Astrocyte (in vitro differentiated cells and primary cell): Measurements from ENCODE around the gene NKAIN2. TPM values are rescaled to one million over a fixed set of nuclear protein-coding genes. Genes with fewer than 3 reads are reported as not detected.

Experiments used
- DNase-seq: peaks from one replicate; pipeline ENCODE4 v3.0.0-alpha.2; 2010; ENCODE audit warnings: low read depth
- FAIRE-seq: peaks from 2 replicates; lab custom pipeline; 2011; peaks lifted over from hg19 to GRCh38; lab: Jason Lieb, UNC
- H2AFZ ChIP-seq: 2 replicates; pipeline ENCODE4 v1.6.0; 2012; ENCODE audit warnings: low read depth, low read length, inconsistent platforms
- H3K27ac ChIP-seq: 2 replicates; pipeline ENCODE4 v1.5.1; 2011; ENCODE audit warnings: low read depth, low read length, inconsistent platforms
- H3K27me3 ChIP-seq: 2 replicates; pipeline ENCODE4 v1.6.0; 2011; ENCODE audit warnings: low read length, inconsistent platforms; ENCODE audit not compliant: insufficient read depth
- H3K36me3 ChIP-seq: 2 replicates; pipeline ENCODE4 v1.5.1; 2011; ENCODE audit warnings: low read length, inconsistent platforms; ENCODE audit not compliant: insufficient read depth
- H3K4me1 ChIP-seq: 2 replicates; pipeline ENCODE4 v1.5.1; 2011; ENCODE audit warnings: low read length, inconsistent platforms; ENCODE audit not compliant: insufficient read depth
- H3K4me2 ChIP-seq: 2 replicates; pipeline ENCODE4 v1.6.0; 2012; ENCODE audit warnings: low read length, inconsistent platforms
- H3K4me3 ChIP-seq: 2 replicates; pipeline ENCODE4 v1.5.1; 2011; ENCODE audit warnings: low read depth, mild to moderate bottlenecking, low read length, inconsistent platforms; ENCODE audit not compliant: insufficient read depth
- H3K79me2 ChIP-seq: 2 replicates; pipeline ENCODE4 v1.6.0; 2012; ENCODE audit warnings: mild to moderate bottlenecking, low read length, inconsistent platforms; ENCODE audit not compliant: insufficient read depth
- H3K9ac ChIP-seq: 2 replicates; pipeline ENCODE4 v1.6.0; 2012; ENCODE audit warnings: mild to moderate bottlenecking, low read length, inconsistent platforms
- H3K9me3 ChIP-seq: 2 replicates; pipeline ENCODE4 v1.5.1; 2012; ENCODE audit warnings: low read depth, mild to moderate bottlenecking, low read length, inconsistent platforms; ENCODE audit not compliant: insufficient read depth
- H4K20me1 ChIP-seq: 2 replicates; pipeline ENCODE4 v1.6.0; 2012; ENCODE audit warnings: low read length, inconsistent platforms; ENCODE audit not compliant: insufficient read depth
- H3K27ac Mint-ChIP-seq: one replicate; pipeline ENCODE4 v1.8.0; 2021; ENCODE audit warnings: mild to moderate bottlenecking, mixed read lengths; ENCODE audit not compliant: unreplicated experiment
- H3K27me3 Mint-ChIP-seq: one replicate; pipeline ENCODE4 v1.8.0; 2021; ENCODE audit warnings: low read depth, mixed read lengths; ENCODE audit not compliant: unreplicated experiment
- H3K36me3 Mint-ChIP-seq: one replicate; pipeline ENCODE4 v1.8.0; 2021; ENCODE audit warnings: low read depth, mixed read lengths; ENCODE audit not compliant: unreplicated experiment
- H3K4me1 Mint-ChIP-seq: one replicate; pipeline ENCODE4 v1.8.0; 2021; ENCODE audit warnings: low read depth, mixed read lengths; ENCODE audit not compliant: unreplicated experiment
- H3K4me3 Mint-ChIP-seq: one replicate; pipeline ENCODE4 v1.8.0; 2021; ENCODE audit warnings: mild to moderate bottlenecking, moderate library complexity, mixed read lengths; ENCODE audit not compliant: unreplicated experiment
- H3K9me3 Mint-ChIP-seq: one replicate; pipeline ENCODE4 v1.8.0; 2021; ENCODE audit warnings: mild to moderate bottlenecking, mixed read lengths; ENCODE audit not compliant: unreplicated experiment
- CTCF ChIP-seq: IDR thresholded peaks from 2 replicates; pipeline ENCODE4 v1.5.1; 2011; ENCODE audit warnings: low read depth, mild to moderate bottlenecking, inconsistent platforms, low read length, moderate library complexity; ENCODE audit not compliant: insufficient read depth
- EZH2 ChIP-seq: IDR thresholded peaks from 2 replicates; pipeline ENCODE4 v1.6.1; 2012; ENCODE audit warnings: mild to moderate bottlenecking, low read length, inconsistent platforms; ENCODE audit not compliant: insufficient read depth
- total RNA-seq: library from RNA; stranded (reverse); gene quantifications from 2 replicates; pipeline ENCODE4 v1.2.1, GENCODE V29; 2021

NKAIN2 gene
- total RNA-seq, 1 donor from 2014 or later: 0.07 TPM

DNA sequence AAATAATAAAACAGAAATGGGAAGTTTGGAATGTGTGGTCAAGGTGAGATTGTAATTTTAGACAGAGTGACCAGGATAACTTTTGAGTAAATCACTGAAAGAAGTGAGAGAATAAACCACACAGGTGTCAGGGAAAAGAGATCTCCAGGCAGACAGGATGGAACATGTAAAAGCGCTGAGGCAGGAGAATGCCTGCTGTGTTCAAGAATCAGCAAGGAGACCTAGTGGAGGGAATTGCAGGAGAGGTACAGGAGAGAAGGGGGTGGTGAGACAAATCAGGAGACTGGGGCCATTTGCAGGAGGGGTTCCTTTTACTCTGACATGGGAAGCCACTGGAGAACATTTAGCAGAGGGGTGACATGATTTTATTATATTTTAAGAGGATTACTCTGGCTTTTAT is 456.7 kb downstream of the NKAIN2 start:
- no peak for DNase-seq
- Histone ChIP-seq H3K36me3 (no peaks in the 10 kb centered on the region), H3K9me3 (no peaks in the 10 kb centered on the region), H3K27me3 (no peaks in the 10 kb centered on the region), H3K4me2 (no peak overlapping the region), H3K4me1 (no peaks in the 10 kb centered on the region), H3K9ac (no peak overlapping the region), H2AFZ (no peak overlapping the region), H3K4me3 (no peak overlapping the region), H3K27ac (no peak overlapping the region), H4K20me1 (no peaks in the 10 kb centered on the region), H3K79me2 (no peaks in the 10 kb centered on the region)
- Mint-ChIP-seq H3K27me3 (no peaks in the 10 kb centered on the region), H3K36me3 (no peaks in the 10 kb centered on the region), H3K27ac (no peak overlapping the region), H3K4me1 (no peaks in the 10 kb centered on the region), H3K9me3 (no peaks in the 10 kb centered on the region), H3K4me3 (no peak overlapping the region)
- TF ChIP-seq CTCF (no peak), EZH2 (no peak)
- FAIRE-seq: no peak

GRCh38 chr6:124269733-124270132 is 466.1 kb downstream of the NKAIN2 start:
- Histone ChIP-seq H3K4me2 (no peak overlapping the region), H3K9ac (no peak overlapping the region), H2AFZ (no peak overlapping the region), H3K36me3 (no peaks in the 10 kb centered on the region), H3K9me3 (no peaks in the 10 kb centered on the region), H4K20me1 (no peaks in the 10 kb centered on the region), H3K27ac (no peak overlapping the region), H3K27me3 (no peaks in the 10 kb centered on the region), H3K79me2 (no peaks in the 10 kb centered on the region), H3K4me3 (no peak overlapping the region), H3K4me1 (no peaks in the 10 kb centered on the region)
- DNase-seq (no peak), FAIRE-seq (no peak)
- Mint-ChIP-seq H3K4me3 (no peak overlapping the region), H3K27ac (no peak overlapping the region), H3K9me3 (peaks cover 3% of the 10 kb centered on the region), H3K36me3 (no peaks in the 10 kb centered on the region), H3K4me1 (no peaks in the 10 kb centered on the region), H3K27me3 (no peaks in the 10 kb centered on the region)
- TF ChIP-seq EZH2: no peak
- TF ChIP-seq CTCF: no peak

DNA sequence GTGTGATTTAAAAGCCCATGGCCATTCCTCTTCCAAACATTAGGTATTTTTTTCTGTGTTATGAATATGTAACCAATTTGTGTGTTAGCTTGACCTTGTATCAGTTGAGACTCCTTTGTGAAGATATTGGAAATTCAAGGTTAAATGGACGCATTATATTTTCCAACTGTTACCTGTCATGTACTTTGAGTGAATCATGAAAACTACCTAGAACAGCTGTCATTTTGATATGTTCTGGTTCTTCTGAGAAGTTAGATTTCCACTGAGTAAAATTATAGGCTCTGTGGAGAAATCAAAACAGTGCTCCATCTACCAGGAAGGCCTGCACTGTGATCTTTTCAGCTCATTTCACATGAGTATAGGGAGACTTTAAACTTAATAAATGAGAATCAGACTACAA is 470.0 kb downstream of the NKAIN2 start:
- Histone ChIP-seq H3K27me3 (no peaks in the 10 kb centered on the region), H3K4me3 (no peak overlapping the region), H3K4me2 (no peak overlapping the region), H3K27ac (no peak overlapping the region), H2AFZ (no peak overlapping the region), H3K9ac (no peak overlapping the region), H3K79me2 (no peaks in the 10 kb centered on the region), H3K4me1 (no peaks in the 10 kb centered on the region), H3K36me3 (no peaks in the 10 kb centered on the region), H4K20me1 (no peaks in the 10 kb centered on the region), H3K9me3 (no peaks in the 10 kb centered on the region)
- Mint-ChIP-seq H3K27me3 (no peaks in the 10 kb centered on the region), H3K36me3 (no peaks in the 10 kb centered on the region), H3K27ac (no peak overlapping the region), H3K4me1 (no peaks in the 10 kb centered on the region), H3K9me3 (peaks cover 3% of the 10 kb centered on the region), H3K4me3 (no peak overlapping the region)
- no peak for DNase-seq
- FAIRE-seq: no peak
- TF ChIP-seq EZH2: no peak
- TF ChIP-seq CTCF: no peak
